Measurements from ENCODE around the gene PSMA3. TPM values are rescaled to one million over a fixed set of nuclear protein-coding genes. Genes with fewer than 3 reads are reported as not detected.

Gene PSMA3
- total RNA-seq, 1 donor from 2014 or later: 146 TPM

GRCh38 chr14:58307597-58308316, 63.1 kb downstream of the PSMA3 start:
- Histone ChIP-seq H3K36me3 (peaks cover 66% of the 10 kb centered on the region), H3K4me3 (no peak overlapping the region), H3K4me1 (no peaks in the 10 kb centered on the region), H3K27ac (no peak overlapping the region), H3K9me3 (no peaks in the 10 kb centered on the region), H3K27me3 (no peaks in the 10 kb centered on the region)
- no peak for TF ChIP-seq CTCF (IDR thresholded peaks at IDR 0.05)
- DNase-seq (no peak), ATAC-seq (no peak)
- intact Hi-C loops (cut with DNase I): no loop called here

- DNase-seq (no peak), ATAC-seq (no peak)
- no peaks in the 10 kb centered on the region for H3K9me3 ChIP-seq
- peaks cover 62% of the 10 kb centered on the region for H3K36me3 ChIP-seq
- H3K27ac ChIP-seq: no peak overlapping the region
- H3K4me1 ChIP-seq: no peaks in the 10 kb centered on the region
- H3K27me3 ChIP-seq: no peaks in the 10 kb centered on the region
- intact Hi-C loops (cut with DNase I): no loop called here
- no peak overlapping the region for H3K4me3 ChIP-seq
- no peak for TF ChIP-seq CTCF (IDR thresholded peaks at IDR 0.05)
These were observed 64.4 kb downstream of the PSMA3 start for GRCh38 chr14:58309086-58309485.

- Histone ChIP-seq H3K27me3 (no peaks in the 10 kb centered on the region), H3K36me3 (peaks cover 39% of the 10 kb centered on the region), H3K4me1 (no peaks in the 10 kb centered on the region), H3K27ac (no peak overlapping the region), H3K9me3 (no peaks in the 10 kb centered on the region), H3K4me3 (no peak overlapping the region)
- ATAC-seq (no peak), DNase-seq (no peak)
- intact Hi-C loops (cut with DNase I): no loop called here
- TF ChIP-seq CTCF (IDR thresholded peaks at IDR 0.05): no peak
These were observed 69.1 kb downstream of the PSMA3 start for GRCh38 chr14:58313699-58314098.

GRCh38 chr14:58315606-58316005, 71.0 kb downstream of the PSMA3 start:
- TF ChIP-seq CTCF (IDR thresholded peaks at IDR 0.05): no peak
- DNase-seq: no peak
- no peak for ATAC-seq
- Histone ChIP-seq H3K36me3 (peaks cover 57% of the 10 kb centered on the region), H3K4me3 (no peak overlapping the region), H3K27ac (no peak overlapping the region), H3K9me3 (no peaks in the 10 kb centered on the region), H3K4me1 (no peaks in the 10 kb centered on the region), H3K27me3 (no peaks in the 10 kb centered on the region)
- intact Hi-C loops (cut with DNase I): no loop called here

Other genes with a start within 250 kb of the PSMA3 start
- gene ARMH4, start 92.6 kb upstream of the PSMA3 start, total RNA-seq: 2.3 TPM
- 61.7 TPM for gene ACTR10, start 44.7 kb upstream of the PSMA3 start, total RNA-seq
- gene ARID4A, start 53.7 kb downstream of the PSMA3 start, total RNA-seq: 37.0 TPM
- gene TOMM20L, start 151.1 kb downstream of the PSMA3 start, total RNA-seq: not detected
- 24.9 TPM for gene TIMM9, start 182.7 kb downstream of the PSMA3 start, total RNA-seq
- gene KIAA0586, start 182.9 kb downstream of the PSMA3 start, total RNA-seq: 16.3 TPM